Calu3 (cell line): ENCODE results near the gene CMTM5. TPM values are rescaled to one million over a fixed set of nuclear protein-coding genes. Genes with fewer than 3 reads are reported as not detected.

Source experiments
- BruUV-seq: library from RNA; stranded (reverse); fragments of 400-500 nt; replicated peaks from 2 replicates; lab custom pipeline; 2021; lab: Mats Ljungman, UMichigan
- CTCF ChIA-PET: fragments of 300-600 bp; sonication (Branson Sonifier 250); formaldehyde crosslinking; loops from one replicate; lab custom pipeline; 2022; ENCODE audit warnings: antibody characterized with exemption; lab: Charles Lee
- DNase-seq: peaks from one replicate; pipeline ENCODE4 v3.0.0; 2022
- H3K27ac Mint-ChIP-seq: one replicate; pipeline ENCODE4 v1.8.0; 2022; ENCODE audit warnings: mixed read lengths; ENCODE audit not compliant: unreplicated experiment
- H3K27me3 Mint-ChIP-seq: one replicate; pipeline ENCODE4 v1.8.0; 2022; ENCODE audit warnings: mixed read lengths; ENCODE audit not compliant: unreplicated experiment
- H3K36me3 Mint-ChIP-seq: one replicate; pipeline ENCODE4 v1.8.0; 2022; ENCODE audit warnings: mild to moderate bottlenecking, moderate library complexity, mixed read lengths; ENCODE audit not compliant: insufficient read depth, unreplicated experiment
- H3K4me1 Mint-ChIP-seq: one replicate; pipeline ENCODE4 v1.8.0; 2022; ENCODE audit warnings: mild to moderate bottlenecking, low read depth, mixed read lengths; ENCODE audit not compliant: unreplicated experiment
- H3K4me3 Mint-ChIP-seq: one replicate; pipeline ENCODE4 v1.8.0; 2022; ENCODE audit warnings: mild to moderate bottlenecking, low read depth, moderate library complexity, mixed read lengths; ENCODE audit not compliant: unreplicated experiment
- H3K9me3 Mint-ChIP-seq: one replicate; pipeline ENCODE4 v1.8.0; 2022; ENCODE audit warnings: low read depth, mixed read lengths; ENCODE audit not compliant: unreplicated experiment
- CTCF ChIP-seq: fragments of 200-600 bp; IDR thresholded peaks from one replicate; pipeline ENCODE4 v1.8.0; 2022; ENCODE audit warnings: antibody characterized with exemption; ENCODE audit not compliant: unreplicated experiment
- intact Hi-C: fragments of 100-400 bp; cut with micrococcal nuclease; formaldehyde crosslinking; loops from one replicate; pipeline ENCODE4 v1.10.0; 2022; ENCODE audit not compliant: unreplicated experiment
- total RNA-seq: library from RNA; stranded (reverse); gene quantifications from 2 replicates; pipeline ENCODE4 v1.2.3, GENCODE V29; 2022

CMTM5 gene
- total RNA-seq, 1 experiment from 2014 or later: not detected

- Mint-ChIP-seq H3K36me3 (no peaks in the 10 kb centered on the region), H3K9me3 (no peaks in the 10 kb centered on the region), H3K27ac (no peak overlapping the region), H3K4me1 (no peaks in the 10 kb centered on the region), H3K27me3 (peaks cover 100% of the 10 kb centered on the region), H3K4me3 (no peak overlapping the region)
- CTCF ChIA-PET: interaction anchor here (0.9 to 1.4 kb wide), 7 partner anchors 13 to 260 kb away, joined by 3 to 6 read pairs (median 4); no protein-coding TSS in a partner anchor
- TF ChIP-seq CTCF: no peak
- intact Hi-C loops: loop anchor here (1.0 kb wide), 2 partner anchors 52 to 115 kb away; no protein-coding TSS in a partner anchor
- no TSS peak for BruUV-seq
- DNase-seq: no peak
These were observed 3.5 kb downstream of the CMTM5 start for GRCh38 chr14:23380197-23380914.

- no peak overlapping the region for H3K4me3 Mint-ChIP-seq
- no TSS peak for BruUV-seq
- H3K4me1 Mint-ChIP-seq: no peaks in the 10 kb centered on the region
- peaks cover 100% of the 10 kb centered on the region for H3K27me3 Mint-ChIP-seq
- CTCF ChIA-PET: interaction anchor here (0.9 to 1.4 kb wide), 4 partner anchors 14 to 116 kb away, joined by 3 to 5 read pairs (median 4); no protein-coding TSS in a partner anchor
- no peak for TF ChIP-seq CTCF
- no peak overlapping the region for H3K27ac Mint-ChIP-seq
- H3K9me3 Mint-ChIP-seq: no peaks in the 10 kb centered on the region
- no peak for DNase-seq
- H3K36me3 Mint-ChIP-seq: no peaks in the 10 kb centered on the region
- intact Hi-C loops: loop anchor here (1.0 kb wide), 2 partner anchors 53 to 116 kb away; no protein-coding TSS in a partner anchor
These were observed 4.1 kb downstream of the CMTM5 start for GRCh38 chr14:23380976-23381375.

GRCh38 chr14:23381871-23382270 lies 5.0 kb downstream of the CMTM5 start:
- CTCF ChIA-PET: no interaction called here

GRCh38 chr14:23382276-23382675 lies 5.4 kb downstream of the CMTM5 start:
- peaks cover 100% of the 10 kb centered on the region for H3K27me3 Mint-ChIP-seq
- no peaks in the 10 kb centered on the region for H3K36me3 Mint-ChIP-seq
- no TSS peak for BruUV-seq
- no peak overlapping the region for H3K27ac Mint-ChIP-seq
- no peak for TF ChIP-seq CTCF
- no peak for DNase-seq
- CTCF ChIA-PET: interaction anchor here (0.7 kb wide), 1 partner anchor 81 kb away, joined by 3 read pairs; no protein-coding TSS in a partner anchor
- H3K9me3 Mint-ChIP-seq: no peaks in the 10 kb centered on the region
- intact Hi-C loops: no loop called here
- H3K4me1 Mint-ChIP-seq: no peaks in the 10 kb centered on the region
- H3K4me3 Mint-ChIP-seq: no peak overlapping the region

More at GRCh38 chr14:23381871-23382270, 5.0 kb downstream of the CMTM5 start:
- H3K27me3 Mint-ChIP-seq: peaks cover 100% of the 10 kb centered on the region
- no peak for TF ChIP-seq CTCF
- no peaks in the 10 kb centered on the region for H3K36me3 Mint-ChIP-seq
- no peak for DNase-seq
- no peaks in the 10 kb centered on the region for H3K4me1 Mint-ChIP-seq
- intact Hi-C loops: no loop called here
- H3K4me3 Mint-ChIP-seq: no peak overlapping the region
- H3K9me3 Mint-ChIP-seq: no peaks in the 10 kb centered on the region
- no peak overlapping the region for H3K27ac Mint-ChIP-seq
- no TSS peak for BruUV-seq
